Right forelimb (tissue), 1 donor: Measurements from ENCODE around the gene NGLY1.

Experiments used
- DNase-seq: peaks from one replicate; pipeline ENCODE4 v3.0.0-alpha.2; 2018

The NGLY1 gene

GRCh38 chr3:25783661-25784512 is 644 bp upstream of the NGLY1 start:
- DNase-seq: peak; percentile 88

- DNase-seq: no peak
Observed at GRCh38 chr3:25782636-25782937, 656 bp downstream of the NGLY1 start.

DNA sequence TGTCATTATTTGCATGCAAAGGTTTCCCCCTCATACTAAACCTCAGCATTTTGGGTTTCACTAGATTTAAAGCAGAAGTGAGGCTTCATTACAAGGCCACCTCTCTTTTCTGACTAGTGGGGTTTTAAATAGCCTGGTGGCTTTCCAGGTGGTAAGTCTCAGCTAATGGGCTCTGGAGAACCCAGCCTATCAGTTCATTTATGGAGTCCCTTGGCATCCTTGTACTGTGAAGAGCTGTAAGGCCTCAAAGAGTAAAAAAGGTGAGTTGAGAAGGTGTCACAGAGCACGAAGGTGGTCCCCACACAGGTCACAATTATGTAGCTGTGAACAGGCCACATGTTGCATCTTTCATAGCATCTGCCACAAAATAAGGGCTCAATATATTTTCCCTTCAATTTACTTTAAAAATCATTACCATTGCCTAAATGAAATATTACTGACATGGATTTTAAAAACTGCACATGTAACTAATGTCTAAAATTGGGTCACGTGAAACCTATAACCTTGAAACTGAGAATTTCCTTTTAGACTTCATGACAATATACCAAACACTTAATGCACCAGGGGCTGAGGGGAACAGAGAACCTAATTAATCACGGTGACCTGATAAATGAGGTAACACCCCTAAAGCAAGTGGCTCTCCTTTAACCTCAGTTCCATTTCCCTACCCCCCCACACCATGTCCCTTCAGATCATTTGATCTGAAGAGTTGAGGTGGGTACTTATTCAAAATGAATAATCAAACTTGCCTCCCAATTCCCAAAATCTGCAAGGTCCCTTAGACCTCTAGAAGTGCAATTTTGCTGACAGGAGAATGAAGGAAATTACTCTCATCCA is 1.3 kb downstream of the NGLY1 start:
- DNase-seq: no peak

DNA sequence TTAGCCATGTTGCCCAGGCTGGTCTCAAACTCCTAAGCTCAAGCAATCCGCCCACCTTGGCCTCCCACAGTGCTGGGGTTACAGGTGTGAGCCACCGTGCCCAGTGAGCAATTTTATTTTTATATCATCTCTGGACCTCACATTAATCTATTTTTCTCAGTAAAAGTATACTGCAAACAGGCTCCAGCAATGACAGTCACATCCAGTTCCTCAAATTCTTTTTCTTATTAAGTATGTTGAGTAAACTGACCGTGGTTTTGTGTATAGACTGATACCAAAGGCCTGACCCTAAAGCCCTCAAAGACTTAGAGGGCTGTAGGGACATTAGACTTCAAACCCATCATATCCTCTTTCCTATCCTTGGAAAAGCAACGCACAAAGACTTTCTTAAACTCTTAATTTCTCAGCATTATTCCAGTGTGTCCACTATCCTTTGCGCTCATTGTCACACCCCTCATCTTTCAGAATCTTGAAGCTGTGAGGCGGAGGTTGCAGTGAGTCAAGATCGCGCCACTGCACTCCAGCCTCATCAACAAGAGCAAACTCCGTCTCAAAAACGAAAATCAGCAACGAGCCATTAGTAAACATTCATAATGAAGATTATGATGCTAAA is 2.0 kb downstream of the NGLY1 start:
- DNase-seq: no peak

DNA sequence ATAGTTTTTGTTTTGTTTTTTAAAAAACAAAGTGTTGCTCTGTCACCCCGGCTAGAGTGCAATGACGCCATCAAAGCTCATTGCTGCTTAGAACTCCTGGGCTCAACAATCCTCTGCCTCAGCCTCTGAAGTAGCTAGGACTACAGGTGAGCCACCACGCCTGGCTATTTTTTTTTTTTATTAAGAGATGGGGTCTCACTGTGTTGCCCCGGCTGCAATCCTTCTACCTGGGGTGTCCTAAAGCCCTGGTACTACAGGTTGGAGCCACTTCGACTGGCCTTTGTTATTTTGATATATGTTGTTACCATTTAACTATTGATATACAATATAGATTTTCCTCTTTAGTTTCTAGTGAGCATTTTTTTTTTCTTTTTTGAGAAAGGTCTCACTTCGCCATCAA is 2.6 kb downstream of the NGLY1 start:
- no peak for DNase-seq

DNA sequence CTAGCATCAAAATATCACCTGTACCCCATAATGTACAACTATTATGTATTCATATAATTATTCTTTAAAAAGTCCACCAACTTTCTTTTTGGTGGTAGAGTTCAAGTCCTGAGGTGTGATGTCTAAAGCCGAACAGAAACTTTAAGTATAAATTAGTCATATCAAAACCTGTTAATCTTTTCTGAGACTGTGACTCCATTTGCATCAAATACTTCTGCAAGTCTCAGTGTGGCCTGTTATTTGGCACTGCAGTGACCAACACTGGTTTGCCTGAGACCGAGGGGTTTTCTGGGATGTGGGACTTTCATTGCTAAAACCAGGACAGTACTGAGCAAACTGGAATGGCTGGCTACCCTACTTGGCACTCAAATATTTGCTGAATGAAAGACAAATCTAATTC is 7.3 kb downstream of the NGLY1 start:
- DNase-seq: no peak

DNA sequence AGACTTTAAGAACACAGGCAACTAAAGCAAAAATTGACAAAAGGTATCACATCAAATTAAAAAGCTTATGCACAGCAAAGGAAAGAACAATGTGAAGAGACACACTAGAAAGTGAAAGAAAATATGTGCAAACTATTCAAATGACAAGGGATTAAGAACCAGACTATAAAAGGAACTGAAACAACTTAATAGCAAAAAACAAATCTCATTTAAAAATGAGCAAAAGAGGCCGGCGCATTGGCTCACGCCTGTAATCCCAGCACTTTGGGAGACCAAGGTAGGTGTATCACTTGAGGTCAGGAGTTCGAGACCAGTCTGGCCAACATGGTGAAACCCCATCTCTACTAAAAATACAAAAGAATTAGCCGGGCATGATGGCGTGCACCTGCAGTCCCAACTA is 14.4 kb downstream of the NGLY1 start:
- DNase-seq: no peak

DNA sequence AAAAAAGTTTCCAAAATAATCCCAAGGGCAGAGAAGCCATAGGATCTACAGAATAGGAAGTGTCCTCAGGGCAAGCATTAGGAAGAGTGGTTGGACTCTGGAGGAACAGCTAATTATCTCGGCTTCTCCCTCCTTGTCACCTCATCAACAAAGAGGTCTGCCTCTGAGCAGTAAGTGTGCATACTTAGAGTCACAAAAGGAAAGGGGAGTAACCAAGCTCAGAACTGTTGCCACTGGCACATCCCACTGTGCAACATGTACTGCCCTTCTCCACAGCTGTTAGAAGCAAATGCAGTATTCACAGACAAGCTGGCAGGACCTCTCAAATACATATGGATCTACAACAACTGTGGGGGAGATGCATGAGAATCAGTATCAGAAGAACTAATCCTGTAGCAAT is 31.5 kb downstream of the NGLY1 start:
- no peak for DNase-seq

- DNase-seq: no peak
Observed at GRCh38 chr3:25751048-25751447, 32.2 kb downstream of the NGLY1 start.

GRCh38 chr3:25749031-25749581 is 34.1 kb downstream of the NGLY1 start:
- no peak for DNase-seq

GRCh38 chr3:25748189-25748588 is 35.1 kb downstream of the NGLY1 start:
- DNase-seq: no peak

GRCh38 chr3:25747033-25747432 is 36.2 kb downstream of the NGLY1 start:
- no peak for DNase-seq

GRCh38 chr3:25744470-25744869 is 38.8 kb downstream of the NGLY1 start:
- no peak for DNase-seq

- no peak for DNase-seq
Observed at GRCh38 chr3:25728101-25728500, 55.1 kb downstream of the NGLY1 start.

- DNase-seq: no peak
Observed at GRCh38 chr3:25727316-25727715, 55.9 kb downstream of the NGLY1 start.

- DNase-seq: no peak
Observed at GRCh38 chr3:25725810-25726209, 57.4 kb downstream of the NGLY1 start.

GRCh38 chr3:25724948-25725645 is 58.1 kb downstream of the NGLY1 start:
- no peak for DNase-seq

- no peak for DNase-seq
Observed at GRCh38 chr3:25723802-25724201, 59.4 kb downstream of the NGLY1 start.

GRCh38 chr3:25719321-25719720 is 63.9 kb downstream of the NGLY1 start:
- no peak for DNase-seq

GRCh38 chr3:25713341-25713985 is 69.8 kb downstream of the NGLY1 start:
- no peak for DNase-seq

- DNase-seq: no peak
Observed at GRCh38 chr3:25711090-25711489, 72.2 kb downstream of the NGLY1 start.

- no peak for DNase-seq
Observed at GRCh38 chr3:25708036-25708435, 75.2 kb downstream of the NGLY1 start.
